HEK293 (cell line): ENCODE results near the gene TNFRSF8.
"Not testable (repeated sequence)": the region's sequence is repeated elsewhere in the genome, so short reads cannot be mapped to it uniquely, and the experiment has no call there.

Experiments
- CTCF ChIA-PET: fragments of 350-600 bp; formaldehyde crosslinking; extraction: SDS; loops from one replicate; lab custom pipeline; 2021; ENCODE audit warnings: antibody characterized with exemption; lab: Yijun Ruan, JAX
- POLR2A ChIA-PET: fragments of 300-600 bp; formaldehyde crosslinking; extraction: SDS; loops from one replicate; lab custom pipeline; 2020; ENCODE audit warnings: antibody characterized with exemption, inconsistent platforms; lab: Yijun Ruan, JAX
- H3K27ac ChIP-seq: fragments of 200-500 bp; sonication (Bioruptor generic); 2 replicates; pipeline ENCODE4 v1.5.1; 2014; ENCODE audit warnings: low read depth, low read length, control low read depth, inconsistent platforms; ENCODE audit errors: extremely low read depth
- H3K36me3 ChIP-seq, 2 experiments: fragments of 200-500 bp in 1 of 2; sonication (Bioruptor generic) in 1 of 2; 1 replicate in 1 of 2; 2 replicates in 1 of 2; pipeline ENCODE4 v1.5.1; 2014 to 2017; ENCODE audit warnings: inconsistent platforms in 2 of 2, low read length in 2 of 2; ENCODE audit not compliant: control insufficient read depth in 2 of 2, insufficient read depth in 1 of 2
- H3K4me1 ChIP-seq: fragments of 200-500 bp; sonication (Bioruptor generic); 2 replicates; pipeline ENCODE4 v1.5.1; 2014; ENCODE audit warnings: mild to moderate bottlenecking, low read length, inconsistent platforms; ENCODE audit not compliant: control insufficient read depth, insufficient read depth
- H3K4me3 ChIP-seq: 2 replicates; pipeline ENCODE4 v1.5.1; 2011; ENCODE audit warnings: low read depth, mild to moderate bottlenecking, control low read depth, low read length, moderate library complexity
- H3K9me3 ChIP-seq: fragments of 200-500 bp; sonication (Bioruptor generic); 2 replicates; pipeline ENCODE4 v1.5.1; 2014; ENCODE audit warnings: low read depth, low read length, inconsistent platforms; ENCODE audit not compliant: control insufficient read depth, insufficient read depth
- AEBP2 ChIP-seq: fragments of 450-650 bp; formaldehyde crosslinking; IDR thresholded peaks from 2 replicates; pipeline ENCODE4 v1.5.1; 2016; ENCODE audit warnings: missing biosample characterization, missing genetic modification characterization, borderline replicate concordance
- CTCF ChIP-seq: fragments of 450-650 bp; formaldehyde crosslinking; IDR thresholded peaks from 2 replicates; pipeline ENCODE4 v1.5.1; 2016; ENCODE audit warnings: missing biosample characterization, missing genetic modification characterization
- PRDM10 ChIP-seq: fragments of 450-650 bp; formaldehyde crosslinking; IDR thresholded peaks from 2 replicates; pipeline ENCODE4 v1.5.1; 2016; ENCODE audit warnings: missing biosample characterization, missing genetic modification characterization
- ZNF266 ChIP-seq: fragments of 450-650 bp; formaldehyde crosslinking; IDR thresholded peaks from 2 replicates; pipeline ENCODE4 v1.5.1; 2016; ENCODE audit warnings: missing biosample characterization, missing genetic modification characterization, low read depth
- ZNF473 ChIP-seq: fragments of 450-650 bp; formaldehyde crosslinking; IDR thresholded peaks from 2 replicates; pipeline ENCODE4 v1.5.1; 2017; ENCODE audit warnings: missing biosample characterization, missing genetic modification characterization
- ZNF629 ChIP-seq: fragments of 450-650 bp; formaldehyde crosslinking; IDR thresholded peaks from 2 replicates; pipeline ENCODE4 v1.5.1; 2017; ENCODE audit warnings: missing biosample characterization, missing genetic modification characterization
- ZNF76 ChIP-seq: fragments of 450-650 bp; formaldehyde crosslinking; IDR thresholded peaks from 2 replicates; pipeline ENCODE4; 2016; ENCODE audit warnings: low read depth, missing biosample characterization, missing genetic modification characterization, borderline replicate concordance
- ZNF830 ChIP-seq: fragments of 450-650 bp; IDR thresholded peaks from 2 replicates; pipeline ENCODE4 v1.5.0; 2018; ENCODE audit warnings: missing biosample characterization, missing genetic modification characterization, low read depth, mild to moderate bottlenecking, moderate library complexity
- ZSCAN30 ChIP-seq: fragments of 450-650 bp; IDR thresholded peaks from 2 replicates; pipeline ENCODE4 v1.5.1; 2018; ENCODE audit warnings: missing biosample characterization, mild to moderate bottlenecking, missing genetic modification characterization, moderate library complexity

TNFRSF8 gene

GRCh38 chr1:12031039-12031980 is 31.8 kb upstream of the TNFRSF8 start (continued):
- no peak for TF ChIP-seq PRDM10 (tag by site-specific recombination)
- peak; percentile 53; the same call in 1 of the 2 replicates for TF ChIP-seq CTCF (tag by site-specific recombination)
- TF ChIP-seq AEBP2 (tag by site-specific recombination), result no peak
- no peak for TF ChIP-seq ZNF473 (tag by site-specific recombination)

GRCh38 chr1:12032161-12032621 is 30.9 kb upstream of the TNFRSF8 start:
- H3K36me3 ChIP-seq, result peaks cover 0 to 45% of the 10 kb centered on the region in 2 experiments; a peak in 2 of 3 replicates
- TF ChIP-seq ZNF629 (tag by site-specific recombination) (no peak), ZNF266 (tag by site-specific recombination) (no peak), ZSCAN30 (tag by site-specific recombination) (no peak), ZNF830 (tag by site-specific recombination) (no peak), ZNF76 (tag by site-specific recombination) (no peak)
- H3K27ac ChIP-seq, result no peak overlapping the region
- H3K4me3 ChIP-seq, result no peak overlapping the region
- H3K9me3 ChIP-seq, result no peaks in the 10 kb centered on the region
- ChIA-PET POLR2A (interaction anchor here (0.6 to 4.2 kb wide), 3 partner anchors 13 to 384 kb away, joined by 4 to 32 read pairs (median 5); partner anchors contain the start of gene MIIP), CTCF (interaction anchor here (0.7 to 1.0 kb wide), 3 partner anchors 9 to 196 kb away, joined by 3 to 4 read pairs (median 3); no protein-coding TSS in a partner anchor)
- H3K4me1 ChIP-seq, result no peaks in the 10 kb centered on the region

GRCh38 chr1:12033441-12033840 is 29.7 kb upstream of the TNFRSF8 start:
- H3K36me3 ChIP-seq, result peaks cover 0 to 33% of the 10 kb centered on the region in 2 experiments; a peak in 1 of 3 replicates
- H3K4me1 ChIP-seq, H3K9me3 ChIP-seq, H3K27ac ChIP-seq, H3K4me3 ChIP-seq: not testable (repeated sequence)
- ChIA-PET POLR2A (interaction anchor here (0.7 kb wide), 1 partner anchor 12 kb away, joined by 3 read pairs; no protein-coding TSS in a partner anchor), CTCF (interaction anchor here (1.0 kb wide), 1 partner anchor 31 kb away, joined by 3 read pairs; no protein-coding TSS in a partner anchor)
